Measurements from ENCODE around the gene RMRP. TPM values are rescaled to one million over a fixed set of nuclear protein-coding genes. Genes with fewer than 3 reads are reported as not detected.

The RMRP gene
- polyA plus RNA-seq, 1 of the 3 experiments (the other 2 are of a cell fraction), result 64.9 TPM

- H3K9me2 ChIP-seq, result no peaks in the 10 kb centered on the region
- ChIA-PET POLR2A (interaction anchor here (1.0 to 1.7 kb wide), 2 partner anchors 10 to 22 kb away, joined by 3 to 4 read pairs; partner anchors contain the start of genes CCDC107 and RMRP), CTCF (interaction anchor here (0.9 to 1.2 kb wide), 3 partner anchors 22 to 77 kb away, joined by 3 to 6 read pairs (median 4); partner anchors contain the start of genes CCDC107 and RMRP)
- TF ChIP-seq REST (IDR thresholded peaks at IDR 0.05; ENCODE audit: low read depth, low read length) (no peak), POLR2AphosphoS5 (IDR thresholded peaks at IDR 0.05; ENCODE audit: low read depth, low read length) (peak; percentile 55; the same call in 1 of the 2 replicates)
- 85% methylated on average over 15 of the region's 15 CpGs for WGBS (ENCODE audit: low lambda C conversion rate)
- peaks cover 20% of the 10 kb centered on the region for H4K20me1 ChIP-seq (ENCODE audit: insufficient read depth)
- peaks cover 37% of the 10 kb centered on the region for H3F3A ChIP-seq (replicated peaks; ENCODE audit: insufficient read depth)
- no peak overlapping the region for H3K4me2 ChIP-seq
- 0 out of 4 replicates have a peak overlapping the region, but pooled peaks of 1 of the 2 experiments have one; percentile 28 for H3K27ac ChIP-seq (ENCODE audit: low read depth in 2 of 2, low read length in 1 of 2)
- H3K27me3 ChIP-seq (ENCODE audit: insufficient read depth), result no peaks in the 10 kb centered on the region
- H3K9ac ChIP-seq, result no peak overlapping the region
- DNase-seq, result no peak
- peaks cover 22 to 30% of the 10 kb centered on the region in 2 experiments for H3K36me3 ChIP-seq (replicated peaks in 1 of 2; ENCODE audit: control insufficient read depth in 1 of 2, insufficient read depth in 2 of 2, low read length in 1 of 2)
- H3K4me1 ChIP-seq (ENCODE audit: control insufficient read depth in 1 of 2, insufficient read depth in 2 of 2, low read depth in 1 of 2, low read length in 1 of 2), result peaks cover 4% of the 10 kb centered on the region in 2 experiments; a peak in 1 of 4 replicates
- peaks cover under 1% of the 10 kb centered on the region; the same call in 1 of the 2 replicates for H3K79me2 ChIP-seq (ENCODE audit: insufficient read depth)
- no peak overlapping the region for H3K4me3 ChIP-seq (ENCODE audit: low read depth in 2 of 2, low read length in 1 of 2)
- H2AFZ ChIP-seq (ENCODE audit: low read depth), result no peak overlapping the region
- H3K9me3 ChIP-seq, result no peaks in the 10 kb centered on the region
Measured at GRCh38 chr9:35680331-35681105, 22.7 kb upstream of the RMRP start.

DNA sequence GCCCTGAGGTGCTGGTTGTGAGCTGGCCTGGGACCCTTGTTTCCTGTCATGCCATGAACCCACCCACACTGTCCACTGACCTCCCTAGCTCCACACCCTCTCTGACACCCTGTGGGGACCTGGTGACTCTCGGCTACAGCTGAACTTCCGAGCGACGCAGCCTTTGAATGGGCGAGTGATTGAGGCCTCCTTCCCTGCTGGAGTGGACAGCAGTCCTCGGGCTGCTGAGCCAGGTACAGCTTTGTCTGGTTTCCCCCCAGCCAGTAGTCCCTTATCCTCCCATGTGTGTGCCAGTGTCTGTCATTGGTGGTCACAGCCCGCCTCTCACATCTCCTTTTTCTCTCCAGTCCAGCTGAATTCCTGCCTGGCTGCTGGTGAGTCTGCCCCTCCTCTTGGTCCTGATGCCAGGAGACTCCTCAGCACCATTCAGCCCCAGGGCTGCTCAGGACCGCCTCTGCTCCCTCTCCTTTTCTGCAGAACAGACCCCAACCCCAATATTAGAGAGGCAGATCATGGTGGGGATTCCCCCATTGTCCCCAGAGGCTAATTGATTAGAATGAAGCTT, 22.0 kb upstream of the RMRP start:
- Histone ChIP-seq H4K20me1 (ENCODE audit: insufficient read depth) (peaks cover 15% of the 10 kb centered on the region), H3F3A (replicated peaks; ENCODE audit: insufficient read depth) (peaks cover 36% of the 10 kb centered on the region), H3K9me2 (no peaks in the 10 kb centered on the region), H3K9me3 (no peaks in the 10 kb centered on the region), H3K4me2 (no peak overlapping the region), H3K4me3 (ENCODE audit: low read depth in 2 of 2, low read length in 1 of 2) (no peak overlapping the region), H2AFZ (ENCODE audit: low read depth) (no peak overlapping the region), H3K79me2 (ENCODE audit: insufficient read depth) (no peaks in the 10 kb centered on the region), H3K36me3 (replicated peaks in 1 of 2; ENCODE audit: control insufficient read depth in 1 of 2, insufficient read depth in 2 of 2, low read length in 1 of 2) (peaks cover 17 to 23% of the 10 kb centered on the region in 2 experiments), H3K9ac (no peak overlapping the region), H3K4me1 (ENCODE audit: control insufficient read depth in 1 of 2, insufficient read depth in 2 of 2, low read depth in 1 of 2, low read length in 1 of 2) (peaks cover 4 to 7% of the 10 kb centered on the region in 2 experiments; a peak in 1 of 4 replicates), H3K27ac (ENCODE audit: low read depth in 2 of 2, low read length in 1 of 2) (no peak overlapping the region), H3K27me3 (ENCODE audit: insufficient read depth) (no peaks in the 10 kb centered on the region)
- ChIA-PET POLR2A (interaction anchor here (1.0 to 1.7 kb wide), 2 partner anchors 11 to 22 kb away, joined by 3 to 4 read pairs; partner anchors contain the start of genes CCDC107 and RMRP), CTCF (interaction anchor here (0.9 to 1.2 kb wide), 4 partner anchors 21 to 76 kb away, joined by 3 to 6 read pairs (median 4); partner anchors contain the start of genes CCDC107 and RMRP)
- TF ChIP-seq, protein P1, sequence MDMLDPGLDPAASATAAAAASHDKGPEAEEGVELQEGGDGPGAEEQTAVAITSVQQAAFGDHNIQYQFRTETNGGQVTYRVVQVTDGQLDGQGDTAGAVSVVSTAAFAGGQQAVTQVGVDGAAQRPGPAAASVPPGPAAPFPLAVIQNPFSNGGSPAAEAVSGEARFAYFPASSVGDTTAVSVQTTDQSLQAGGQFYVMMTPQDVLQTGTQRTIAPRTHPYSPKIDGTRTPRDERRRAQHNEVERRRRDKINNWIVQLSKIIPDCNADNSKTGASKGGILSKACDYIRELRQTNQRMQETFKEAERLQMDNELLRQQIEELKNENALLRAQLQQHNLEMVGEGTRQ (IDR thresholded peaks at IDR 0.05; ENCODE audit: borderline replicate concordance, low read depth, low read length), result no peak
- no peak for TF ChIP-seq RFX5 (IDR thresholded peaks at IDR 0.05; ENCODE audit: low read length)
- no peak for TF ChIP-seq MAX (IDR thresholded peaks at IDR 0.05; ENCODE audit: low read depth)
- TF ChIP-seq, protein P2, sequence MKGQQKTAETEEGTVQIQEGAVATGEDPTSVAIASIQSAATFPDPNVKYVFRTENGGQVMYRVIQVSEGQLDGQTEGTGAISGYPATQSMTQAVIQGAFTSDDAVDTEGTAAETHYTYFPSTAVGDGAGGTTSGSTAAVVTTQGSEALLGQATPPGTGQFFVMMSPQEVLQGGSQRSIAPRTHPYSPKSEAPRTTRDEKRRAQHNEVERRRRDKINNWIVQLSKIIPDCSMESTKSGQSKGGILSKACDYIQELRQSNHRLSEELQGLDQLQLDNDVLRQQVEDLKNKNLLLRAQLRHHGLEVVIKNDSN (IDR thresholded peaks at IDR 0.05; ENCODE audit: borderline replicate concordance, low read depth), result no peak
- no peak for TF ChIP-seq RXRA (IDR thresholded peaks at IDR 0.05; ENCODE audit: borderline replicate concordance, low read depth)
- no peak for TF ChIP-seq POLR2AphosphoS5 (IDR thresholded peaks at IDR 0.05; ENCODE audit: low read depth, low read length)
- no peak for TF ChIP-seq GATA2 (CRISPR knock-in tag; IDR thresholded peaks at IDR 0.05)
- TF ChIP-seq NFIC (IDR thresholded peaks at IDR 0.05; ENCODE audit: borderline replicate concordance), result no peak
- no peak for TF ChIP-seq CHD2 (IDR thresholded peaks at IDR 0.05; ENCODE audit: low read length, partially characterized antibody)
- no peak for TF ChIP-seq EZH2phosphoT487 (IDR thresholded peaks at IDR 0.05; ENCODE audit: borderline replicate concordance, low read depth)
- TF ChIP-seq, protein P3, sequence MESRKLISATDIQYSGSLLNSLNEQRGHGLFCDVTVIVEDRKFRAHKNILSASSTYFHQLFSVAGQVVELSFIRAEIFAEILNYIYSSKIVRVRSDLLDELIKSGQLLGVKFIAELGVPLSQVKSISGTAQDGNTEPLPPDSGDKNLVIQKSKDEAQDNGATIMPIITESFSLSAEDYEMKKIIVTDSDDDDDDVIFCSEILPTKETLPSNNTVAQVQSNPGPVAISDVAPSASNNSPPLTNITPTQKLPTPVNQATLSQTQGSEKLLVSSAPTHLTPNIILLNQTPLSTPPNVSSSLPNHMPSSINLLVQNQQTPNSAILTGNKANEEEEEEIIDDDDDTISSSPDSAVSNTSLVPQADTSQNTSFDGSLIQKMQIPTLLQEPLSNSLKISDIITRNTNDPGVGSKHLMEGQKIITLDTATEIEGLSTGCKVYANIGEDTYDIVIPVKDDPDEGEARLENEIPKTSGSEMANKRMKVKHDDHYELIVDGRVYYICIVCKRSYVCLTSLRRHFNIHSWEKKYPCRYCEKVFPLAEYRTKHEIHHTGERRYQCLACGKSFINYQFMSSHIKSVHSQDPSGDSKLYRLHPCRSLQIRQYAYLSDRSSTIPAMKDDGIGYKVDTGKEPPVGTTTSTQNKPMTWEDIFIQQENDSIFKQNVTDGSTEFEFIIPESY (IDR thresholded peaks at IDR 0.05; ENCODE audit: borderline replicate concordance, low read depth), result no peak
- no peak for TF ChIP-seq ELF1 (IDR thresholded peaks at IDR 0.05)
- no peak for TF ChIP-seq EP300 (IDR thresholded peaks at IDR 0.05; ENCODE audit: borderline replicate concordance in 1 of 2, low read depth in 1 of 2, low read length in 1 of 2)
- TF ChIP-seq SMC3 (IDR thresholded peaks at IDR 0.05; ENCODE audit: low read depth, low read length), result no peak
- 96% methylated on average over 8 of the region's 8 CpGs for WGBS (ENCODE audit: low lambda C conversion rate)
- no peak for DNase-seq
